ENCODE data around the gene PTPN7. TPM values are rescaled to one million over a fixed set of nuclear protein-coding genes. Genes with fewer than 3 reads are reported as not detected.

The PTPN7 gene
- total RNA-seq, 1 donor from 2014 or later, result 0.44 TPM

GRCh38 chr1:202187697-202188407 lies 27.4 kb upstream of the PTPN7 start:
- intact Hi-C loops (cut with micrococcal nuclease), result loop anchor here (10.0 kb wide), 2 partner anchors 127 to 527 kb away; partner anchors contain the start of gene SYT2
- no peaks in the 10 kb centered on the region for H3K36me3 ChIP-seq
- no peak overlapping the region for H3K27ac ChIP-seq (replicated peaks)
- peaks cover 38% of the 10 kb centered on the region for H3K27me3 ChIP-seq (ENCODE audit: low read depth)
- TF ChIP-seq CTCF (IDR thresholded peaks at IDR 0.05; ENCODE audit: borderline replicate concordance), result no peak
- no peak overlapping the region for H3K4me3 ChIP-seq
- peaks cover 4% of the 10 kb centered on the region for H3K4me1 ChIP-seq
- DNase-seq, result no peak
- no peaks in the 10 kb centered on the region for H3K9me3 ChIP-seq (replicated peaks)

- no peaks in the 10 kb centered on the region for H3K4me1 ChIP-seq
- TF ChIP-seq CTCF (IDR thresholded peaks at IDR 0.05; ENCODE audit: borderline replicate concordance), result no peak
- intact Hi-C loops (cut with micrococcal nuclease), result loop anchor here (10.0 kb wide), 2 partner anchors 128 to 528 kb away; partner anchors contain the start of gene SYT2
- H3K36me3 ChIP-seq, result no peaks in the 10 kb centered on the region
- no peak overlapping the region for H3K4me3 ChIP-seq
- peaks cover 36% of the 10 kb centered on the region for H3K27me3 ChIP-seq (ENCODE audit: low read depth)
- H3K27ac ChIP-seq (replicated peaks), result no peak overlapping the region
- no peaks in the 10 kb centered on the region for H3K9me3 ChIP-seq (replicated peaks)
- DNase-seq, result no peak
Observed at GRCh38 chr1:202187041-202187671, 26.8 kb upstream of the PTPN7 start.

GRCh38 chr1:202186327-202186726 lies 25.9 kb upstream of the PTPN7 start:
- Histone ChIP-seq H3K9me3 (replicated peaks) (no peaks in the 10 kb centered on the region), H3K4me3 (no peak overlapping the region), H3K36me3 (no peaks in the 10 kb centered on the region), H3K4me1 (no peaks in the 10 kb centered on the region), H3K27me3 (ENCODE audit: low read depth) (peaks cover 44% of the 10 kb centered on the region), H3K27ac (replicated peaks) (no peak overlapping the region)
- TF ChIP-seq CTCF (IDR thresholded peaks at IDR 0.05; ENCODE audit: borderline replicate concordance), result no peak
- intact Hi-C loops (cut with micrococcal nuclease), result loop anchor here (10.0 kb wide), 2 partner anchors 128 to 528 kb away; partner anchors contain the start of gene SYT2
- DNase-seq, result no peak

GRCh38 chr1:202184750-202185460 lies 24.5 kb upstream of the PTPN7 start:
- peak; percentile 76 for DNase-seq
- peaks cover 54% of the 10 kb centered on the region for H3K27me3 ChIP-seq (ENCODE audit: low read depth)
- H3K9me3 ChIP-seq (replicated peaks), result no peaks in the 10 kb centered on the region
- peak; percentile 86 for TF ChIP-seq CTCF (IDR thresholded peaks at IDR 0.05; ENCODE audit: borderline replicate concordance)
- intact Hi-C loops (cut with micrococcal nuclease), result loop anchor here (10.0 kb wide), 2 partner anchors 130 to 530 kb away; partner anchors contain the start of gene SYT2
- H3K27ac ChIP-seq (replicated peaks), result no peak overlapping the region
- H3K36me3 ChIP-seq, result no peaks in the 10 kb centered on the region
- H3K4me3 ChIP-seq, result no peak overlapping the region
- H3K4me1 ChIP-seq, result no peaks in the 10 kb centered on the region

- no peak for TF ChIP-seq CTCF (IDR thresholded peaks at IDR 0.05; ENCODE audit: borderline replicate concordance)
- DNase-seq, result no peak
- intact Hi-C loops (cut with micrococcal nuclease), result loop anchor here (10.0 kb wide), 2 partner anchors 133 to 533 kb away; partner anchors contain the start of gene SYT2
Observed at GRCh38 chr1:202182040-202182877, 21.9 kb upstream of the PTPN7 start.

More at GRCh38 chr1:202182040-202182877, 21.9 kb upstream of the PTPN7 start:
- H3K4me3 ChIP-seq, result no peak overlapping the region
- H3K9me3 ChIP-seq (replicated peaks), result no peaks in the 10 kb centered on the region
- H3K27me3 ChIP-seq (ENCODE audit: low read depth), result peaks cover 55% of the 10 kb centered on the region
- no peaks in the 10 kb centered on the region for H3K4me1 ChIP-seq
- no peaks in the 10 kb centered on the region for H3K36me3 ChIP-seq
- H3K27ac ChIP-seq (replicated peaks), result no peak overlapping the region
